H1 (cell line): ENCODE data around the gene ARMC12. TPM values are rescaled to one million over a fixed set of nuclear protein-coding genes. Genes with fewer than 3 reads are reported as not detected.

Source experiments
- CTCF ChIA-PET: fragments of 300-600 bp; sonication (Branson Sonifier 250); formaldehyde crosslinking; loops from one replicate; lab custom pipeline; 2021; ENCODE audit not compliant: partially characterized antibody; lab: Charles Lee
- POLR2A ChIA-PET: fragments of 300-600 bp; sonication (Branson Sonifier 250); formaldehyde crosslinking; loops from one replicate; lab custom pipeline; 2021; ENCODE audit warnings: inconsistent platforms; ENCODE audit not compliant: partially characterized antibody; lab: Charles Lee
- DNase-seq, 2 experiments: peaks; one replicate each; pipeline versions ENCODE4 v3.0.0 to v3.0.0-alpha.2; 2010 to 2022; ENCODE audit warnings: low spot score in 2 of 2, low read depth in 1 of 2, mixed read lengths in 1 of 2
- FAIRE-seq: peaks from 2 replicates; lab custom pipeline; 2011; peaks lifted over from hg19 to GRCh38; lab: Jason Lieb, UNC
- H2AFZ ChIP-seq: 2 replicates; pipeline ENCODE4 v1.8.1; 2012; ENCODE audit warnings: low read length, inconsistent platforms
- H2AK5ac ChIP-seq: 2 replicates; pipeline ENCODE4 v1.6.1; 2013; ENCODE audit warnings: low read depth, low read length
- H2BK120ac ChIP-seq: replicated peaks from 2 replicates; pipeline ENCODE3; 2013; ENCODE audit warnings: low read depth, low read length, inconsistent platforms
- H2BK12ac ChIP-seq: 2 replicates; pipeline ENCODE4 v1.6.1; 2013; ENCODE audit warnings: low read depth, low read length
- H2BK15ac ChIP-seq: 2 replicates; pipeline ENCODE4 v1.6.1; 2013; ENCODE audit warnings: low read length
- H2BK20ac ChIP-seq: 2 replicates; pipeline ENCODE4 v1.6.1; 2013; ENCODE audit warnings: low read length
- H2BK5ac ChIP-seq: 2 replicates; pipeline ENCODE4 v1.6.1; 2013; ENCODE audit warnings: low read depth, low read length
- H3K14ac ChIP-seq: 2 replicates; pipeline ENCODE4 v1.6.1; 2013; ENCODE audit warnings: inconsistent platforms; ENCODE audit not compliant: insufficient read length
- H3K18ac ChIP-seq: 2 replicates; pipeline ENCODE4 v1.6.1; 2013; ENCODE audit warnings: low read length; ENCODE audit errors: extremely low read depth
- H3K23ac ChIP-seq: 2 replicates; pipeline ENCODE4 v1.6.1; 2013; ENCODE audit warnings: inconsistent platforms; ENCODE audit not compliant: insufficient read length
- H3K23me2 ChIP-seq: 2 replicates; pipeline ENCODE4 v1.6.1; 2013; ENCODE audit warnings: low read depth, low read length
- H3K27ac ChIP-seq: 2 replicates; pipeline ENCODE4 v1.6.1; 2011; ENCODE audit warnings: low read depth, low read length, inconsistent platforms
- H3K27me3 ChIP-seq, 4 experiments: replicated peaks in 1 of 4; 1 replicate in 1 of 4; 2 replicates in 3 of 4; pipeline versions ENCODE4 v1.6.1 to v1.8.1; 2011 to 2013; ENCODE audit warnings: low read length in 3 of 4, mild to moderate bottlenecking in 3 of 4, inconsistent platforms in 2 of 4, mixed read lengths in 2 of 4, moderate library complexity in 1 of 4; ENCODE audit not compliant: control insufficient read depth in 3 of 4, insufficient read depth in 3 of 4; ENCODE audit errors: extremely low read depth in 1 of 4
- H3K36me3 ChIP-seq, 4 experiments: 2 replicates each; pipeline versions ENCODE4 v1.6.1 to v1.8.1; 2011 to 2013; ENCODE audit warnings: mild to moderate bottlenecking in 4 of 4, low read length in 3 of 4, moderate library complexity in 2 of 4, control low read depth in 1 of 4, inconsistent platforms in 1 of 4; ENCODE audit not compliant: insufficient read depth in 4 of 4, control insufficient read depth in 2 of 4
- H3K4ac ChIP-seq: replicated peaks from 2 replicates; pipeline ENCODE3; 2013; ENCODE audit warnings: low read length, low read depth, mixed read lengths, inconsistent platforms; ENCODE audit not compliant: insufficient read length
- H3K4me1 ChIP-seq, 4 experiments: replicated peaks in 1 of 4; 1 replicate in 1 of 4; 2 replicates in 3 of 4; pipeline versions ENCODE4 v1.6.1 to v1.8.1; 2011 to 2013; ENCODE audit warnings: low read length in 3 of 4, inconsistent platforms in 2 of 4, mixed read lengths in 1 of 4; ENCODE audit not compliant: insufficient read depth in 4 of 4, control insufficient read depth in 3 of 4
- H3K4me2 ChIP-seq, 2 experiments: 2 replicates each; pipeline versions ENCODE4 v1.6.1 to v1.8.1; 2011 to 2013; ENCODE audit warnings: low read depth in 2 of 2, low read length in 2 of 2, control low read depth in 1 of 2, inconsistent platforms in 1 of 2, mild to moderate bottlenecking in 1 of 2; ENCODE audit not compliant: insufficient read depth in 1 of 2
- H3K4me3 ChIP-seq, 4 experiments: fragments of 200-600, 300-600 bp in 1 of 4; sonication (generic), shearing (Covaris generic), sonication (Bioruptor Twin) in 1 of 4; 2 replicates each; pipeline versions ENCODE4 v1.5.1 to v1.8.1; 2011 to 2016; ENCODE audit warnings: low read length in 4 of 4, low read depth in 3 of 4, control low read depth in 2 of 4, inconsistent platforms in 2 of 4, mild to moderate bottlenecking in 2 of 4, mixed read lengths in 1 of 4, moderate library complexity in 1 of 4; ENCODE audit not compliant: insufficient read depth in 2 of 4; ENCODE audit errors: extremely low read depth in 1 of 4
- H3K56ac ChIP-seq: replicated peaks from 2 replicates; pipeline ENCODE3; 2013; ENCODE audit warnings: low read depth, mild to moderate bottlenecking, mixed read lengths, low read length, inconsistent platforms; ENCODE audit not compliant: insufficient read length
- H3K79me1 ChIP-seq: 2 replicates; pipeline ENCODE4 v1.6.1; 2013; ENCODE audit warnings: low read depth, low read length, control low read depth
- H3K79me2 ChIP-seq, 2 experiments: 2 replicates each; pipeline versions ENCODE4 v1.6.1 to v1.8.1; 2012 to 2013; ENCODE audit warnings: low read length in 2 of 2, mild to moderate bottlenecking in 2 of 2, inconsistent platforms in 1 of 2; ENCODE audit not compliant: insufficient read depth in 2 of 2, control insufficient read depth in 1 of 2
- H3K9ac ChIP-seq, 4 experiments: replicated peaks in 1 of 4; 1 replicate in 1 of 4; 2 replicates in 3 of 4; pipeline versions ENCODE4 v1.6.1 to v1.8.1; 2011 to 2013; ENCODE audit warnings: low read depth in 3 of 4, low read length in 3 of 4, control low read depth in 2 of 4, mild to moderate bottlenecking in 2 of 4, moderate library complexity in 2 of 4, inconsistent platforms in 1 of 4; ENCODE audit errors: extremely low read depth in 1 of 4
- H3K9me3 ChIP-seq, 2 experiments: 2 replicates each; pipeline versions ENCODE4 v1.6.1 to v1.8.1; 2012 to 2013; ENCODE audit warnings: mild to moderate bottlenecking in 2 of 2, moderate library complexity in 2 of 2, control low read depth in 1 of 2, inconsistent platforms in 1 of 2, low read depth in 1 of 2, low read length in 1 of 2, mixed read lengths in 1 of 2; ENCODE audit not compliant: insufficient read depth in 2 of 2
- H4K20me1 ChIP-seq, 2 experiments: replicated peaks in 1 of 2; 2 replicates each; pipeline versions ENCODE3 to v1.8.1; 2011 to 2013; ENCODE audit warnings: inconsistent platforms in 2 of 2, low read length in 2 of 2, mild to moderate bottlenecking in 1 of 2; ENCODE audit not compliant: insufficient read depth in 2 of 2, control insufficient read depth in 1 of 2
- H4K5ac ChIP-seq: 2 replicates; pipeline ENCODE4 v1.6.1; 2013; ENCODE audit warnings: low read length, low read depth, mixed read lengths, inconsistent platforms; ENCODE audit not compliant: insufficient read length
- H4K8ac ChIP-seq: 2 replicates; pipeline ENCODE4 v1.8.0; 2013; ENCODE audit warnings: mild to moderate bottlenecking, moderate library complexity, low read length, inconsistent platforms; ENCODE audit not compliant: insufficient read depth; ENCODE audit errors: extremely low read depth
- H4K91ac ChIP-seq: replicated peaks from 2 replicates; pipeline ENCODE3; 2013; ENCODE audit warnings: low read length, mixed read lengths, inconsistent platforms; ENCODE audit not compliant: insufficient read length
- ASH2L ChIP-seq: fragments of 200-600, 300-600 bp; sonication (generic); IDR thresholded peaks from one replicate; pipeline ENCODE4 v1.7.1; 2017; ENCODE audit warnings: low read length
- HDAC2 ChIP-seq, 2 experiments: fragments of 300-600 bp in 1 of 2; sonication (generic) in 1 of 2; IDR thresholded peaks; 2 replicates each; pipeline ENCODE4 v1.6.1; 2011 to 2012; ENCODE audit warnings: low read depth in 2 of 2, low read length in 2 of 2, mild to moderate bottlenecking in 2 of 2, moderate library complexity in 2 of 2, borderline replicate concordance in 1 of 2, inconsistent platforms in 1 of 2
- KDM1A ChIP-seq: fragments of 200-600, 300-600 bp; sonication (generic); IDR thresholded peaks from 2 replicates; pipeline ENCODE4 v1.7.1; 2016; ENCODE audit warnings: mild to moderate bottlenecking, low read length, borderline replicate concordance
- WGBS, 2 experiments: shearing (Covaris generic) in 1 of 2; methylation state at CpG; one replicate each; pipeline versions ENCODE4 v1.1.6 to v1.1.7; 2013 to 2015; ENCODE audit warnings: low lambda C conversion rate in 2 of 2, mixed read lengths in 2 of 2, inconsistent platforms in 1 of 2, low coverage in 1 of 2, missing lambda C conversion rate in 1 of 2; ENCODE audit not compliant: insufficient replicate concordance in 2 of 2, insufficient coverage in 1 of 2, insufficient read length in 1 of 2; ENCODE audit errors: extremely low coverage in 1 of 2, missing lambda C conversion rate in 1 of 2; 5-methylcytosine and 5-hydroxymethylcytosine counted together
- polyA plus RNA-seq, 7 experiments: library from polyadenylated mRNA; depleted of rRNA in 3 of 7; stranded (reverse) in 5 of 7; unstranded in 2 of 7; fragments of >200 nt in 5 of 7; fragments of 200-250 nt in 2 of 7; gene quantifications; 1 replicate in 5 of 7; 2 replicates in 1 of 7; 4 replicates in 1 of 7; pipeline versions ENCODE4 v1.2.1 to v1.2.3, GENCODE V29; 2011 to 2013; ENCODE audit warnings: missing spikeins in 2 of 7, mixed read lengths in 2 of 7
- total RNA-seq: library from RNA; stranded (reverse); fragmentation: NEBNext Ultra II Directional; extraction: Animal tissue kit (Norgen Biotek cat#: 25700); gene quantifications from 2 replicates; pipeline ENCODE4 v1.2.1, GENCODE V29; 2021

ARMC12 gene
- total and polyA plus RNA-seq, 2 of the 8 experiments (the other 6 are each of a cell fraction or from before 2014, with no cell fraction given): 0.86 to 3.7 TPM

DNA sequence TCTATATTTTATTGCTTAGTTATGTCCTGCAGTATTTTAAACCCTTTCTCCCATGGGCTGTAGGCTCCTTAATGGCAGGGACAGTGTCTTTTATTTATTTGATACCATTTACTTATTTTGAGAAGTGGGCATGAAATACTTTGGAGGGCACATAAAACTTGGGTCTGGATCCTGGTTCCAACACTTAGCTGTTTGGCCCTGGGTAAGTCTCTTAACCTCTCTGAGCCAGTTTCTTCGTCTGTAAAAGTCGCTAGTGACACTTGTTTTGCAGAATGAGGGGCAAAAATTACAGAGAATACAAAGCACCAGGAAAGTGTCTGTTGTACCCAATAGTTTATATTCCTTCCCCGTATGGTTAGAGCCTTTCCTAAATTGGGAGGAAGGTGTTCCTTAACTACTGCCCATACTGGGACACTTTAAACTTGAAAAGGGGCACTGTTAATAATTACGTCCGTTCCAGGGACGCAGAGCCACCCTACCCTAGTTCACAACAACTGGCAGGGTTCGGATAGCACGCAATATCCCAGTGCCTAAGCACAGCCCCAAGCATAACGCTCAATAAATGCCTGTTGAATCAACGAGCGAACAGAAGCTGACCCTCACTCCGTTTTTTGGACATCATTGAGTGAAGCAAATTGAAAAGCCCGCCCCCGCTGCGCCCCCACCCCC, 6.0 kb upstream of the ARMC12 start:
- Histone ChIP-seq H4K5ac (peak overlapping the region; percentile 90), H3K14ac (no peak overlapping the region), H3K4ac (no peak overlapping the region), H3K23ac (no peak overlapping the region), H4K8ac (no peak overlapping the region), H3K23me2 (peaks cover 22% of the 10 kb centered on the region), H3K79me2 (no peaks in the 10 kb centered on the region), H3K4me2 (peak overlapping the region; percentile 74 to 89), H3K4me1 (peaks cover 11 to 39% (median 30%) of the 10 kb centered on the region in 4 experiments), H3K79me1 (no peaks in the 10 kb centered on the region), H3K36me3 (no peaks in the 10 kb centered on the region), H2BK120ac (peak overlapping the region; percentile 81), H2BK20ac (no peak overlapping the region; the same call in 1 of the 2 replicates), H3K27me3 (peaks cover 0 to 7% (median 1%) of the 10 kb centered on the region in 4 experiments; a peak in 3 of 7 replicates), H3K4me3 (peak overlapping the region; percentile 43 to 91 (median 70)), H3K9me3 (no peaks in the 10 kb centered on the region), H3K9ac (peak overlapping the region in 3 of 4 experiments; percentile 36 to 58 (median 57); a peak in 4 of 7 replicates), H4K91ac (peak overlapping the region; percentile 90), H2BK12ac (0 out of 2 replicates have a peak overlapping the region, but pooled peaks have one; percentile 7), H2BK15ac (peak overlapping the region; percentile 37), H3K18ac (peak overlapping the region; percentile 80; the same call in 1 of the 2 replicates), H3K56ac (no peak overlapping the region), H2AK5ac (peak overlapping the region; percentile 2), H2AFZ (no peak overlapping the region), H2BK5ac (peak overlapping the region; percentile 19; the same call in 1 of the 2 replicates), H4K20me1 (no peaks in the 10 kb centered on the region), H3K27ac (peak overlapping the region; percentile 72; the same call in 1 of the 2 replicates)
- FAIRE-seq (no peak), DNase-seq (no peak)
- WGBS, 2 experiments: 14% methylated on average over 12 of the region's 15 CpGs; no CpG with 5 or more reads in 1 of the 2 experiments
- peak; percentile 32 for TF ChIP-seq ASH2L
- peak; percentile 90 for TF ChIP-seq KDM1A
- TF ChIP-seq HDAC2 (IDR thresholded peaks at IDR 0.05; ENCODE audit: borderline replicate concordance in 1 of 2, low read depth in 2 of 2, low read length in 2 of 2): no peak
- ChIA-PET CTCF (interaction anchor here (0.9 to 3.8 kb wide), 5 partner anchors 10 to 208 kb away, joined by 3 to 12 read pairs (median 3); no protein-coding TSS in a partner anchor), POLR2A (interaction anchor here (1.4 to 2.7 kb wide), 7 partner anchors 9 to 233 kb away, joined by 4 to 9 read pairs (median 6); partner anchors contain the start of gene FKBP5)
